ENCODE results near the gene DHRS12.

DNA sequence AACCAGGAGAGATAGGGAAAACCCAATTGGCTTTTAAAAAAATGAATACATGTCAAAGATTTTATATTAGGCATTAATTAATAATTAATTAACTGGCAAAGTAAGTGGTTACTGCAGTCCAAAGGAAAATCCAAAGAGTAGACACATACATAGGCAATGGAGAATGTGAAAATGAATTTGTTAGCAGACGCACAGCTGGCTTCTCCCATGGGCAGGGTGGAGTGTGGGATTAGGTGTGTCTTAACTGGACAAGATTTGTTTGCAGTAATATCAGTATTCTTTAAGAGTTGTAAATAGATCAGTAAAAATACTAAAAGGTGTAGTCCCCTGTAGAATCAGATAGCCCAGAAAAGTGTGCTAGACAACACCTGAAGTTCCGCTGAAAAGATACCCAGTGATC is 58.7 kb downstream of the DHRS12 start:
- TF ChIP-seq, protein P1, sequence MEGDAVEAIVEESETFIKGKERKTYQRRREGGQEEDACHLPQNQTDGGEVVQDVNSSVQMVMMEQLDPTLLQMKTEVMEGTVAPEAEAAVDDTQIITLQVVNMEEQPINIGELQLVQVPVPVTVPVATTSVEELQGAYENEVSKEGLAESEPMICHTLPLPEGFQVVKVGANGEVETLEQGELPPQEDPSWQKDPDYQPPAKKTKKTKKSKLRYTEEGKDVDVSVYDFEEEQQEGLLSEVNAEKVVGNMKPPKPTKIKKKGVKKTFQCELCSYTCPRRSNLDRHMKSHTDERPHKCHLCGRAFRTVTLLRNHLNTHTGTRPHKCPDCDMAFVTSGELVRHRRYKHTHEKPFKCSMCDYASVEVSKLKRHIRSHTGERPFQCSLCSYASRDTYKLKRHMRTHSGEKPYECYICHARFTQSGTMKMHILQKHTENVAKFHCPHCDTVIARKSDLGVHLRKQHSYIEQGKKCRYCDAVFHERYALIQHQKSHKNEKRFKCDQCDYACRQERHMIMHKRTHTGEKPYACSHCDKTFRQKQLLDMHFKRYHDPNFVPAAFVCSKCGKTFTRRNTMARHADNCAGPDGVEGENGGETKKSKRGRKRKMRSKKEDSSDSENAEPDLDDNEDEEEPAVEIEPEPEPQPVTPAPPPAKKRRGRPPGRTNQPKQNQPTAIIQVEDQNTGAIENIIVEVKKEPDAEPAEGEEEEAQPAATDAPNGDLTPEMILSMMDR (IDR thresholded peaks at IDR 0.05): no peak
- TF ChIP-seq POLR2A (IDR thresholded peaks at IDR 0.05): no peak
